HT-29 (cell line): Measurements from ENCODE around the gene NYAP1. TPM values are rescaled to one million over a fixed set of nuclear protein-coding genes. Genes with fewer than 3 reads are reported as not detected.

Experiments
- DNase-seq: peaks from one replicate; pipeline ENCODE4 v3.0.0-alpha.2; 2015; ENCODE audit warnings: low spot score
- total RNA-seq: library from RNA; depleted of rRNA; stranded (reverse); fragments of >200 nt; shearing (Covaris generic); gene quantifications from 2 replicates; pipeline ENCODE4 v1.2.3, GENCODE V29; 2014

NYAP1 gene
- total RNA-seq, 1 experiment from 2014 or later: 0.03 TPM

- no peak for DNase-seq
Measured at GRCh38 chr7:100457033-100457432, 26.7 kb upstream of the NYAP1 start.

- DNase-seq: no peak
Measured at GRCh38 chr7:100464210-100464660, 19.5 kb upstream of the NYAP1 start, which contains the start of gene SPACDR. Gene SPACDR, minus strand, starts transcription at chr7:100464260. Its CDS starts 235 bp downstream, at chr7:100464025.

GRCh38 chr7:100464791-100465190 lies 18.9 kb upstream of the NYAP1 start:
- no peak for DNase-seq

- DNase-seq: no peak
Measured at GRCh38 chr7:100465299-100465698, 18.4 kb upstream of the NYAP1 start.

GRCh38 chr7:100465702-100466311 lies 17.9 kb upstream of the NYAP1 start:
- DNase-seq: peak; percentile 77

GRCh38 chr7:100466653-100467605 lies 16.8 kb upstream of the NYAP1 start:
- no peak for DNase-seq

- DNase-seq: no peak
Measured at GRCh38 chr7:100467638-100468373, 15.9 kb upstream of the NYAP1 start.

GRCh38 chr7:100469227-100470044 lies 14.3 kb upstream of the NYAP1 start:
- peak; percentile 93 for DNase-seq

- DNase-seq: no peak
Measured at GRCh38 chr7:100471021-100471420, 12.7 kb upstream of the NYAP1 start.

- peak; percentile 64 for DNase-seq
Measured at GRCh38 chr7:100472121-100472851, 11.4 kb upstream of the NYAP1 start.

GRCh38 chr7:100472854-100473499 lies 10.8 kb upstream of the NYAP1 start:
- DNase-seq: peak; percentile 44

GRCh38 chr7:100475549-100475948 lies 8.2 kb upstream of the NYAP1 start:
- no peak for DNase-seq

- DNase-seq: no peak
Measured at GRCh38 chr7:100476101-100476780, 7.5 kb upstream of the NYAP1 start.

GRCh38 chr7:100476903-100477870 lies 6.5 kb upstream of the NYAP1 start:
- no peak for DNase-seq

- no peak for DNase-seq
Measured at GRCh38 chr7:100477871-100478267, 5.9 kb upstream of the NYAP1 start.

GRCh38 chr7:100478958-100479660 lies 4.6 kb upstream of the NYAP1 start, which contains the start of gene TSC22D4:
Gene TSC22D4, minus strand, starts transcription at chr7:100479214. Its CDS starts 1,176 bp downstream, at chr7:100478038.
- DNase-seq: peak; percentile 94

GRCh38 chr7:100481466-100481865 lies 2.3 kb upstream of the NYAP1 start:
- DNase-seq: no peak
